B cell (primary cell): ENCODE data around the gene PREP. TPM values are rescaled to one million over a fixed set of nuclear protein-coding genes. Genes with fewer than 3 reads are reported as not detected.

Experiments used
- ATAC-seq: fragments of 200-7000 bp; cut with Tn5 transposase; one replicate; pipeline ENCODE4 v1.10.0; 2021; ENCODE audit warnings: low read depth, mild to moderate bottlenecking, moderate number of reproducible peaks, moderate library complexity
- CTCF ChIA-PET: fragments of 350-600 bp; sonication (Branson Sonifier 250); formaldehyde crosslinking; loops from one replicate; lab custom pipeline; 2021; ENCODE audit warnings: antibody characterized with exemption, inconsistent platforms; lab: Charles Lee
- POLR2A ChIA-PET: fragments of 350-600 bp; sonication (Branson Sonifier 250); formaldehyde crosslinking; loops from one replicate; lab custom pipeline; 2021; ENCODE audit warnings: antibody characterized with exemption; lab: Charles Lee
- DNase-seq: peaks from one replicate; pipeline ENCODE4 v3.0.0; 2013
- H2AFZ ChIP-seq: 2 replicates; pipeline ENCODE4 v1.6.1; 2012; ENCODE audit warnings: mild to moderate bottlenecking, low read depth, low read length; ENCODE audit not compliant: insufficient read depth, poor library complexity, severe bottlenecking
- H3K27ac ChIP-seq, 2 donors: 1 replicate in 1 of 2; 2 replicates in 1 of 2; pipeline ENCODE4 v1.5.1; 2012 to 2013; ENCODE audit warnings: low read length in 2 of 2, mild to moderate bottlenecking in 2 of 2, moderate library complexity in 1 of 2
- H3K27me3 ChIP-seq, 4 experiments: fragments of 200-600 bp in 1 of 4; sonication (generic) in 1 of 4; replicated peaks in 1 of 4; 1 replicate in 2 of 4; 2 replicates in 2 of 4; pipeline versions ENCODE4 v1.6.1 to v1.7.0; 2013 to 2016; ENCODE audit warnings: low read length in 3 of 4, mild to moderate bottlenecking in 2 of 4, mixed read lengths in 1 of 4, moderate library complexity in 1 of 4; ENCODE audit not compliant: insufficient read depth in 4 of 4, control insufficient read depth in 3 of 4; ENCODE audit errors: control extremely low read depth in 1 of 4
- H3K36me3 ChIP-seq, 2 experiments: replicated peaks in 1 of 2; 1 replicate in 1 of 2; 2 replicates in 1 of 2; pipeline versions ENCODE4 v1.6.1 to v1.7.1; 2013; ENCODE audit warnings: low read length in 1 of 2; ENCODE audit not compliant: insufficient read depth in 2 of 2, control insufficient read depth in 1 of 2; ENCODE audit errors: control extremely low read depth in 1 of 2, extremely low read depth in 1 of 2
- H3K4me1 ChIP-seq, 2 donors: fragments of 200-600 bp in 1 of 2; sonication (generic) in 1 of 2; 1 replicate in 1 of 2; 2 replicates in 1 of 2; pipeline versions ENCODE4 v1.5.1 to v1.6.1; 2013 to 2017; ENCODE audit warnings: low read length in 2 of 2; ENCODE audit not compliant: control insufficient read depth in 2 of 2, insufficient read depth in 2 of 2
- H3K4me2 ChIP-seq: replicated peaks from 2 replicates; pipeline ENCODE3; 2012; ENCODE audit warnings: mild to moderate bottlenecking, low read depth, low read length; ENCODE audit not compliant: poor library complexity, severe bottlenecking
- H3K4me3 ChIP-seq, 5 experiments: fragments of 200-600 bp in 1 of 5; sonication (generic) in 1 of 5; 1 replicate in 3 of 5; 2 replicates in 2 of 5; pipeline versions ENCODE4 v1.5.1 to v1.7.0; 2011 to 2016; ENCODE audit warnings: low read length in 4 of 5, mild to moderate bottlenecking in 4 of 5, low read depth in 2 of 5, control low read depth in 1 of 5, moderate library complexity in 1 of 5; ENCODE audit not compliant: insufficient read depth in 1 of 5; ENCODE audit errors: control extremely low read depth in 1 of 5, extremely low read depth in 1 of 5
- H3K79me2 ChIP-seq: fragments of 200-600 bp; sonication (generic); one replicate; pipeline ENCODE4 v1.6.0; 2016; ENCODE audit warnings: low read length; ENCODE audit not compliant: control insufficient read depth, insufficient read depth
- H3K9ac ChIP-seq: fragments of 200-600 bp; sonication (generic); 2 replicates; pipeline ENCODE4 v1.6.1; 2017; ENCODE audit warnings: mild to moderate bottlenecking, low read length, moderate library complexity
- H3K9me3 ChIP-seq, 3 donors: one replicate each; pipeline versions ENCODE4 v1.6.1 to v1.7.1; 2013; ENCODE audit warnings: low read length in 2 of 3; ENCODE audit not compliant: control insufficient read depth in 2 of 3, insufficient read depth in 1 of 3; ENCODE audit errors: control extremely low read depth in 1 of 3
- H4K20me1 ChIP-seq: 2 replicates; pipeline ENCODE4 v1.6.0; 2012; ENCODE audit warnings: mild to moderate bottlenecking, low read length; ENCODE audit not compliant: insufficient read depth, control insufficient read depth, poor library complexity, severe bottlenecking
- H3K27ac Mint-ChIP-seq: one replicate; pipeline ENCODE4 v1.8.0; 2021; ENCODE audit warnings: mixed read lengths
- H3K27me3 Mint-ChIP-seq: one replicate; pipeline ENCODE4 v1.8.0; 2021; ENCODE audit warnings: mixed read lengths
- H3K4me1 Mint-ChIP-seq: one replicate; pipeline ENCODE4 v1.8.0; 2021; ENCODE audit warnings: mixed read lengths
- H3K4me3 Mint-ChIP-seq: one replicate; pipeline ENCODE4 v1.8.0; 2021; ENCODE audit warnings: mixed read lengths
- H3K9me3 Mint-ChIP-seq: one replicate; pipeline ENCODE4 v1.8.0; 2022; ENCODE audit warnings: mixed read lengths; ENCODE audit not compliant: insufficient read depth
- CTCF ChIP-seq: fragments of 200-600 bp; IDR thresholded peaks from one replicate; pipeline ENCODE4 v1.8.0; 2022; ENCODE audit warnings: antibody characterized with exemption, mild to moderate bottlenecking
- EZH2 ChIP-seq: IDR thresholded peaks from 2 replicates; pipeline ENCODE4 v1.6.1; 2012; ENCODE audit warnings: borderline replicate concordance, low read depth, mild to moderate bottlenecking, moderate library complexity, low read length; ENCODE audit not compliant: insufficient read depth, poor library complexity, severe bottlenecking
- WGBS: methylation state at CpG from one replicate; pipeline ENCODE4 v1.1.5; 2013; ENCODE audit warnings: missing lambda C conversion rate; ENCODE audit not compliant: insufficient coverage; 5-methylcytosine and 5-hydroxymethylcytosine counted together
- intact Hi-C: fragments of 100-400 bp; cut with micrococcal nuclease; formaldehyde crosslinking; loops from one replicate; pipeline ENCODE4 v1.10.0; 2022
- polyA plus RNA-seq: library from polyadenylated mRNA; depleted of rRNA; stranded (reverse); fragments of >200 nt; gene quantifications from 2 replicates; pipeline ENCODE4 v1.2.3, GENCODE V29; 2012
- total RNA-seq, 2 donors: library from RNA; stranded (reverse); fragments of 120-200 nt in 1 of 2; gene quantifications; 1 replicate in 1 of 2; 2 replicates in 1 of 2; pipeline versions ENCODE4 v1.2.3 to v1.2.4, GENCODE V29; 2013 to 2022

Gene PREP
- total and polyA plus RNA-seq, 2 donors (not counting 1 experiment from before 2014, with no cell fraction given): 12.2 to 27.0 TPM

GRCh38 chr6:105326216-105326615 lies 76.7 kb downstream of the PREP start:
- Histone ChIP-seq H3K4me1 (no peaks in the 10 kb centered on the region), H3K9me3 (no peaks in the 10 kb centered on the region), H3K27ac (no peak overlapping the region), H3K36me3 (peaks cover 14 to 94% of the 10 kb centered on the region in 2 experiments), H4K20me1 (no peaks in the 10 kb centered on the region), H3K27me3 (no peaks in the 10 kb centered on the region), H3K79me2 (no peaks in the 10 kb centered on the region), H3K9ac (no peak overlapping the region), H3K4me2 (no peak overlapping the region), H3K4me3 (no peak overlapping the region), H2AFZ (no peak overlapping the region)
- Mint-ChIP-seq H3K9me3 (no peaks in the 10 kb centered on the region), H3K4me3 (no peak overlapping the region), H3K27ac (no peak overlapping the region), H3K4me1 (no peaks in the 10 kb centered on the region), H3K27me3 (no peaks in the 10 kb centered on the region)
- CTCF ChIA-PET: no interaction called here
- POLR2A ChIA-PET: no interaction called here
- intact Hi-C loops: no loop called here
- 48% methylated on average over 2 of the region's 2 CpGs for WGBS
- TF ChIP-seq EZH2 (no peak), CTCF (no peak)
- DNase-seq (no peak), ATAC-seq (no peak)

- no peak for ATAC-seq
- CTCF ChIA-PET: no interaction called here
- WGBS: 96% methylated on average over 4 of the region's 9 CpGs
- no peaks in the 10 kb centered on the region for H3K79me2 ChIP-seq
- H3K4me1 ChIP-seq: no peaks in the 10 kb centered on the region
- no peak overlapping the region for H3K27ac ChIP-seq
- H3K27me3 Mint-ChIP-seq: no peaks in the 10 kb centered on the region
- H3K27me3 ChIP-seq: no peaks in the 10 kb centered on the region
- H3K4me3 Mint-ChIP-seq: no peak overlapping the region
- H3K27ac Mint-ChIP-seq: no peak overlapping the region
- intact Hi-C loops: no loop called here
- TF ChIP-seq EZH2 (no peak), CTCF (no peak)
- DNase-seq: no peak
- H3K9me3 Mint-ChIP-seq: no peaks in the 10 kb centered on the region
- H3K4me2 ChIP-seq: no peak overlapping the region
- POLR2A ChIA-PET: no interaction called here
- H3K9me3 ChIP-seq: no peaks in the 10 kb centered on the region
- no peak overlapping the region for H2AFZ ChIP-seq
- no peaks in the 10 kb centered on the region for H3K4me1 Mint-ChIP-seq
- no peak overlapping the region for H3K9ac ChIP-seq
- peaks cover 13 to 93% of the 10 kb centered on the region in 2 experiments for H3K36me3 ChIP-seq
- no peaks in the 10 kb centered on the region for H4K20me1 ChIP-seq
- H3K4me3 ChIP-seq: no peak overlapping the region
Observed at GRCh38 chr6:105324386-105324950, 78.4 kb downstream of the PREP start.
